Keratinocyte (primary cell): ENCODE data around the gene DISP1. TPM values are rescaled to one million over a fixed set of nuclear protein-coding genes. Genes with fewer than 3 reads are reported as not detected.
A peak's percentile ranks its signal among the peaks of the same experiment; 100 is the strongest.

ENCODE experiments used
- DNase-seq: peaks from one replicate; pipeline ENCODE4 v3.0.0-alpha.2; 2011; ENCODE audit warnings: low read depth, missing footprints, low spot score
- FAIRE-seq: peaks from 2 replicates; lab custom pipeline; 2011; peaks lifted over from hg19 to GRCh38; lab: Jason Lieb, UNC
- H2AFZ ChIP-seq: 2 replicates; pipeline ENCODE4 v1.6.0; 2012; ENCODE audit warnings: low read length, control low read depth, inconsistent platforms; ENCODE audit not compliant: control insufficient read depth
- H3K27ac ChIP-seq: 2 replicates; pipeline ENCODE4 v1.5.1; 2011; ENCODE audit warnings: low read length; ENCODE audit not compliant: control insufficient read depth, insufficient read depth
- H3K27me3 ChIP-seq: 3 replicates; pipeline ENCODE4 v1.6.0; 2011; ENCODE audit warnings: low read length; ENCODE audit not compliant: control insufficient read depth, insufficient read depth; ENCODE audit errors: extremely low read depth
- H3K36me3 ChIP-seq, 2 experiments: 2 replicates in 1 of 2; 3 replicates in 1 of 2; pipeline ENCODE4 v1.5.1; 2011; ENCODE audit warnings: low read length in 2 of 2, mild to moderate bottlenecking in 1 of 2; ENCODE audit not compliant: control insufficient read depth in 2 of 2, insufficient read depth in 2 of 2; ENCODE audit errors: extremely low read depth in 1 of 2
- H3K4me1 ChIP-seq: 3 replicates; pipeline ENCODE4 v1.5.1; 2011; ENCODE audit warnings: low read length; ENCODE audit not compliant: control insufficient read depth, insufficient read depth; ENCODE audit errors: extremely low read depth
- H3K4me2 ChIP-seq: 3 replicates; pipeline ENCODE4 v1.6.0; 2011; ENCODE audit warnings: low read depth, low read length; ENCODE audit not compliant: control insufficient read depth, insufficient read depth; ENCODE audit errors: extremely low read depth
- H3K4me3 ChIP-seq, 3 experiments: fragments of 200-600 bp in 1 of 3; sonication (generic) in 1 of 3; 2 replicates in 2 of 3; 3 replicates in 1 of 3; pipeline ENCODE4 v1.5.1; 2011 to 2016; ENCODE audit warnings: low read length in 3 of 3, mild to moderate bottlenecking in 3 of 3, control low read depth in 2 of 3, inconsistent platforms in 1 of 3, low read depth in 1 of 3, mixed read lengths in 1 of 3, mixed run types in 1 of 3, moderate library complexity in 1 of 3; ENCODE audit not compliant: control insufficient read depth in 2 of 3, insufficient read depth in 2 of 3; ENCODE audit errors: extremely low read depth in 1 of 3
- H3K79me2 ChIP-seq: 2 replicates; pipeline ENCODE4 v1.6.0; 2012; ENCODE audit warnings: low read length; ENCODE audit not compliant: control insufficient read depth, insufficient read depth
- H3K9ac ChIP-seq: 3 replicates; pipeline ENCODE4 v1.6.0; 2011; ENCODE audit warnings: low read length; ENCODE audit not compliant: control insufficient read depth, insufficient read depth; ENCODE audit errors: extremely low read depth
- H3K9me1 ChIP-seq: 3 replicates; pipeline ENCODE4 v1.6.0; 2011; ENCODE audit warnings: low read length; ENCODE audit not compliant: control insufficient read depth, insufficient read depth; ENCODE audit errors: extremely low read depth
- H3K9me3 ChIP-seq: 2 replicates; pipeline ENCODE4 v1.5.1; 2012; ENCODE audit warnings: low read depth, low read length; ENCODE audit not compliant: control insufficient read depth
- H4K20me1 ChIP-seq: 3 replicates; pipeline ENCODE4 v1.6.0; 2011; ENCODE audit warnings: low read length; ENCODE audit not compliant: control insufficient read depth, insufficient read depth; ENCODE audit errors: extremely low read depth
- CTCF ChIP-seq, 3 experiments: IDR thresholded peaks in 1 of 3; conservative IDR thresholded peaks in 1 of 3; optimal IDR thresholded peaks in 1 of 3; 2 replicates in 2 of 3; 3 replicates in 1 of 3; pipeline versions ENCODE3 to v1.5.1; 2011; ENCODE audit warnings: low read length in 3 of 3, mild to moderate bottlenecking in 3 of 3, moderate library complexity in 2 of 3, control low read depth in 1 of 3, inconsistent platforms in 1 of 3; ENCODE audit not compliant: insufficient read depth in 2 of 3; ENCODE audit errors: extremely low read depth in 1 of 3
- EZH2 ChIP-seq: IDR thresholded peaks from one replicate; pipeline ENCODE4 v1.6.1; 2012; ENCODE audit warnings: inconsistent platforms, mild to moderate bottlenecking, low read length, moderate library complexity
- dilution Hi-C: fragments of 300-500 bp; cut with MboI; formaldehyde crosslinking; loops from one replicate; pipeline ENCODE4 v1.7.0; 2020; ENCODE audit warnings: low sequenced_read_pairs; ENCODE audit not compliant: extremely low pct_ligation_motif_present
- polyA plus RNA-seq, 5 experiments: library from polyadenylated mRNA; depleted of rRNA in 3 of 5; stranded (reverse) in 3 of 5; stranded (forward) in 1 of 5; unstranded in 1 of 5; fragments of >200 nt; gene quantifications; 1 replicate in 1 of 5; 2 replicates in 3 of 5; 3 replicates in 1 of 5; pipeline versions ENCODE4 v1.2.1 to v1.2.3, GENCODE V29; 2011 to 2012; ENCODE audit warnings: missing spikeins in 2 of 5, low read depth in 1 of 5, low replicate concordance in 1 of 5

The DISP1 gene
- polyA plus RNA-seq, 1 donor (not counting 4 experiments of a cell fraction or from before 2014, with no cell fraction given) = 1.3 TPM

GRCh38 chr1:222769181-222769580 is 45.7 kb upstream of the DISP1 start:
- Histone ChIP-seq H4K20me1 (no peaks in the 10 kb centered on the region), H3K79me2 (no peaks in the 10 kb centered on the region), H3K9me3 (no peaks in the 10 kb centered on the region), H3K4me1 (no peaks in the 10 kb centered on the region), H3K9me1 (no peaks in the 10 kb centered on the region), H3K4me3 (no peak overlapping the region), H2AFZ (no peak overlapping the region), H3K36me3 (no peaks in the 10 kb centered on the region), H3K4me2 (no peak overlapping the region), H3K27me3 (no peaks in the 10 kb centered on the region), H3K9ac (no peak overlapping the region), H3K27ac (no peak overlapping the region)
- no peak for TF ChIP-seq EZH2
- peak in 2 of 3 experiments; percentile 3 to 15 for TF ChIP-seq CTCF (optimal IDR thresholded peaks at IDR 0.05 in 1 of 3, IDR thresholded peaks at IDR 0.05 in 1 of 3, conservative IDR thresholded peaks at IDR 0.05 in 1 of 3; ENCODE audit: extremely low read depth in 1 of 3, insufficient read depth in 2 of 3, low read length in 3 of 3)
- FAIRE-seq = no peak
- dilution Hi-C loops = no loop called here
- DNase-seq = no peak

DNA sequence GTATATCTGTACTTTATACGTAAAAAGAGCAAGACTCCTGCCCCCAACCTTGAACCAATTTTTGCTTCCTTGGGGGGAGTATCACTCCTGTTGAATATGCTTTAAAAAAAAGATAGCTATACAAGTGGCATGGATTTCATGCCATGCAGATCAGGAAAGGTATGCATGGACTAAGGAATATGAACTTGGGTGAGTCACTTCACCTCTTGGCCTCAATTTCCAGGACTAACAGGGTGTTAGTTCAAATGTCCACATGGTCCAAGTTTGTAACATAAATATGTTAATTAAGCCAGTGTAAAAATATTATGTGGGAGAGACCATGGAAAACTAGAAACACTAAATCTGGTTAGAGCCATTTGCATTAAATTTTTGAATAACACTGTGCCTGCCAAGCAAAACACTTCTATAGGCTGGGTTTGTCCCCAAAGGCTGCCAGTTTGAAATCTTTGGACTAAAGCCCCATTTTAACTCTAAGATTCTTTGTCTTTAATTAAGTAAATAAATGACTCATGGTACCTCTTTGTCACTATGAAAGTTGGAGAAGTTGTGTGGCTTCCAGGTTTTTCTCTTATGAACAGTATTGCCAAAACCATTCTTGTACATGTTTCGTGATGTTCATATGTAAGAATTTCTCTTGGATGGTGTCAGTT is 44.7 kb upstream of the DISP1 start:
- Histone ChIP-seq H3K36me3 (no peaks in the 10 kb centered on the region), H3K9me3 (no peaks in the 10 kb centered on the region), H2AFZ (no peak overlapping the region), H3K4me3 (no peak overlapping the region), H3K9me1 (no peaks in the 10 kb centered on the region), H3K27me3 (no peaks in the 10 kb centered on the region), H3K4me1 (no peaks in the 10 kb centered on the region), H3K79me2 (no peaks in the 10 kb centered on the region), H3K27ac (no peak overlapping the region), H3K9ac (no peak overlapping the region), H4K20me1 (no peaks in the 10 kb centered on the region), H3K4me2 (no peak overlapping the region)
- DNase-seq (no peak), FAIRE-seq (no peak)
- dilution Hi-C loops = no loop called here
- no peak for TF ChIP-seq EZH2
- TF ChIP-seq CTCF (optimal IDR thresholded peaks at IDR 0.05 in 1 of 3, IDR thresholded peaks at IDR 0.05 in 1 of 3, conservative IDR thresholded peaks at IDR 0.05 in 1 of 3; ENCODE audit: extremely low read depth in 1 of 3, insufficient read depth in 2 of 3, low read length in 3 of 3) = no peak
